Activated CD8-positive, alpha-beta T cell treated with anti-CD3 and anti-CD28 coated beads, Interleukin-2, amount 10 ng/mL, durations not matched to agents 7 days and 5 days (primary cell): ENCODE data around the gene RERE. TPM values are rescaled to one million over a fixed set of nuclear protein-coding genes. Genes with fewer than 3 reads are reported as not detected.
"Not testable (repeated sequence)": the region's sequence is repeated elsewhere in the genome, so short reads cannot be mapped to it uniquely, and the experiment has no call there.

Experiments used
- ATAC-seq: fragments of 150-1000 bp; cut with Tn5 transposase; one replicate; pipeline ENCODE4 v1.10.0; 2021; ENCODE audit warnings: moderate library complexity
- CTCF ChIA-PET: fragments of 350-600 bp; sonication (Branson Sonifier 250); formaldehyde crosslinking; loops from one replicate; lab custom pipeline; 2021; ENCODE audit warnings: antibody characterized with exemption; lab: Charles Lee
- POLR2A ChIA-PET: fragments of 350-600 bp; sonication (Branson Sonifier 250); formaldehyde crosslinking; loops from one replicate; lab custom pipeline; 2021; ENCODE audit warnings: antibody characterized with exemption; lab: Charles Lee
- DNase-seq: peaks from one replicate; pipeline ENCODE4 v3.0.0-alpha.2; 2020
- H3K27ac Mint-ChIP-seq: one replicate; pipeline ENCODE4 v1.8.0; 2021; ENCODE audit warnings: mild to moderate bottlenecking, mixed read lengths
- H3K27me3 Mint-ChIP-seq: one replicate; pipeline ENCODE4 v1.8.0; 2021; ENCODE audit warnings: low read depth, mixed read lengths
- H3K36me3 Mint-ChIP-seq: one replicate; pipeline ENCODE4 v1.8.0; 2021; ENCODE audit warnings: low read depth, mixed read lengths
- H3K4me1 Mint-ChIP-seq: one replicate; pipeline ENCODE4 v1.8.0; 2021; ENCODE audit warnings: low read depth, mixed read lengths
- H3K4me3 Mint-ChIP-seq: one replicate; pipeline ENCODE4 v1.8.0; 2021; ENCODE audit warnings: mild to moderate bottlenecking, mixed read lengths
- H3K9me3 Mint-ChIP-seq: one replicate; pipeline ENCODE4 v1.8.0; 2022; ENCODE audit warnings: mixed read lengths; ENCODE audit not compliant: insufficient read depth
- total RNA-seq, 2 experiments: library from RNA; stranded (reverse); gene quantifications; one replicate each; pipeline ENCODE4 v1.2.3, GENCODE V29; 2021

The RERE gene
- total RNA-seq, 2 experiments from 2014 or later, result 37.4 to 44.7 TPM

GRCh38 chr1:8794605-8795004, 22.8 kb downstream of the RERE start:
- Mint-ChIP-seq H3K36me3 (no peaks in the 10 kb centered on the region), H3K4me1 (no peaks in the 10 kb centered on the region), H3K4me3 (no peak overlapping the region), H3K27me3 (no peaks in the 10 kb centered on the region), H3K27ac (no peak overlapping the region), H3K9me3 (no peaks in the 10 kb centered on the region)
- CTCF ChIA-PET, result interaction anchor here (0.9 kb wide), 1 partner anchor 55 kb away, joined by 4 read pairs; no protein-coding TSS in a partner anchor
- POLR2A ChIA-PET, result no interaction called here
- ATAC-seq, result no peak
- DNase-seq, result peak; percentile 20

- Mint-ChIP-seq H3K27me3 (no peaks in the 10 kb centered on the region), H3K36me3 (no peaks in the 10 kb centered on the region), H3K4me1 (no peaks in the 10 kb centered on the region), H3K9me3 (no peaks in the 10 kb centered on the region), H3K27ac (no peak overlapping the region), H3K4me3 (no peak overlapping the region)
- ChIA-PET CTCF (interaction anchor here (1.0 to 1.5 kb wide), 3 partner anchors 57 to 230 kb away, joined by 3 to 5 read pairs (median 3); no protein-coding TSS in a partner anchor), POLR2A (no interaction called here)
- DNase-seq, result no peak
- ATAC-seq, result no peak
Measured at GRCh38 chr1:8791819-8792218, 25.6 kb downstream of the RERE start.

- ATAC-seq (no peak), DNase-seq (peak; percentile 3)
- ChIA-PET POLR2A (no interaction called here), CTCF (interaction anchor here (1.5 kb wide), 1 partner anchor 58 kb away, joined by 5 read pairs; no protein-coding TSS in a partner anchor)
- Mint-ChIP-seq H3K36me3 (no peaks in the 10 kb centered on the region), H3K4me1 (no peaks in the 10 kb centered on the region), H3K27ac (no peak overlapping the region), H3K9me3 (no peaks in the 10 kb centered on the region), H3K4me3 (no peak overlapping the region), H3K27me3 (no peaks in the 10 kb centered on the region)
Measured at GRCh38 chr1:8790987-8791386, 26.5 kb downstream of the RERE start.

- H3K27ac Mint-ChIP-seq, result no peak overlapping the region
- H3K4me3 Mint-ChIP-seq, result no peak overlapping the region
- DNase-seq (no peak), ATAC-seq (no peak)
- H3K36me3 Mint-ChIP-seq, result no peaks in the 10 kb centered on the region
- H3K9me3 Mint-ChIP-seq, result no peaks in the 10 kb centered on the region
- ChIA-PET POLR2A (no interaction called here), CTCF (interaction anchor here (1.2 kb wide), 1 partner anchor 25 kb away, joined by 3 read pairs; no protein-coding TSS in a partner anchor)
- no peaks in the 10 kb centered on the region for H3K4me1 Mint-ChIP-seq
- no peaks in the 10 kb centered on the region for H3K27me3 Mint-ChIP-seq
Measured at GRCh38 chr1:8790478-8790877, 27.0 kb downstream of the RERE start.

- Mint-ChIP-seq H3K27me3 (no peaks in the 10 kb centered on the region), H3K4me1 (no peaks in the 10 kb centered on the region), H3K4me3 (no peak overlapping the region), H3K36me3 (no peaks in the 10 kb centered on the region), H3K9me3 (no peaks in the 10 kb centered on the region), H3K27ac (no peak overlapping the region)
- ChIA-PET POLR2A (no interaction called here), CTCF (interaction anchor here (1.2 kb wide), 1 partner anchor 26 kb away, joined by 3 read pairs; no protein-coding TSS in a partner anchor)
- ATAC-seq (no peak), DNase-seq (no peak)
Measured at GRCh38 chr1:8789314-8790214, 27.9 kb downstream of the RERE start.

GRCh38 chr1:8787218-8787617, 30.2 kb downstream of the RERE start:
- ATAC-seq, result no peak
- ChIA-PET POLR2A (no interaction called here), CTCF (interaction anchor here (1.6 kb wide), 2 partner anchors 13 to 26 kb away, joined by 3 read pairs; no protein-coding TSS in a partner anchor)
- Mint-ChIP-seq H3K4me1 (no peaks in the 10 kb centered on the region), H3K4me3 (no peak overlapping the region), H3K9me3 (no peaks in the 10 kb centered on the region), H3K27me3 (no peaks in the 10 kb centered on the region), H3K36me3 (no peaks in the 10 kb centered on the region), H3K27ac (no peak overlapping the region)
- no peak for DNase-seq

- H3K36me3 Mint-ChIP-seq, H3K27me3 Mint-ChIP-seq, DNase-seq, H3K27ac Mint-ChIP-seq, H3K4me1 Mint-ChIP-seq, H3K4me3 Mint-ChIP-seq, H3K9me3 Mint-ChIP-seq, POLR2A ChIA-PET, ATAC-seq: not testable (repeated sequence)
- CTCF ChIA-PET, result interaction anchor here (1.6 kb wide), 2 partner anchors 12 to 27 kb away, joined by 3 read pairs; no protein-coding TSS in a partner anchor
Measured at GRCh38 chr1:8786204-8786603, 31.2 kb downstream of the RERE start.

- Mint-ChIP-seq H3K4me1 (peaks cover 7% of the 10 kb centered on the region), H3K4me3 (no peak overlapping the region), H3K9me3 (no peaks in the 10 kb centered on the region), H3K27ac (no peak overlapping the region), H3K36me3 (no peaks in the 10 kb centered on the region), H3K27me3 (no peaks in the 10 kb centered on the region)
- ChIA-PET POLR2A (no interaction called here), CTCF (interaction anchor here (1.3 kb wide), 1 partner anchor 222 kb away, joined by 3 read pairs; no protein-coding TSS in a partner anchor)
- no peak for ATAC-seq
- no peak for DNase-seq
Measured at GRCh38 chr1:8782955-8783354, 34.5 kb downstream of the RERE start.

- DNase-seq (no peak), ATAC-seq (no peak)
- H3K9me3 Mint-ChIP-seq, result no peaks in the 10 kb centered on the region
- H3K4me1 Mint-ChIP-seq, result peaks cover 7% of the 10 kb centered on the region
- H3K27ac Mint-ChIP-seq, result no peak overlapping the region
- H3K36me3 Mint-ChIP-seq, result no peaks in the 10 kb centered on the region
- POLR2A ChIA-PET, result no interaction called here
- CTCF ChIA-PET, result interaction anchor here (1.0 to 1.3 kb wide), 2 partner anchors 55 to 223 kb away, joined by 3 read pairs; no protein-coding TSS in a partner anchor
- H3K4me3 Mint-ChIP-seq, result no peak overlapping the region
- no peaks in the 10 kb centered on the region for H3K27me3 Mint-ChIP-seq
Measured at GRCh38 chr1:8782001-8782620, 35.3 kb downstream of the RERE start.

- Mint-ChIP-seq H3K9me3 (no peaks in the 10 kb centered on the region), H3K27ac (no peak overlapping the region), H3K27me3 (no peaks in the 10 kb centered on the region), H3K4me3 (no peak overlapping the region), H3K4me1 (peaks cover 7% of the 10 kb centered on the region), H3K36me3 (no peaks in the 10 kb centered on the region)
- DNase-seq (no peak), ATAC-seq (no peak)
- ChIA-PET POLR2A (interaction anchor here (0.6 to 0.7 kb wide), 2 partner anchors 28 to 97 kb away, joined by 4 to 5 read pairs; no protein-coding TSS in a partner anchor), CTCF (interaction anchor here (1.1 kb wide), 1 partner anchor 10 kb away, joined by 3 read pairs; no protein-coding TSS in a partner anchor)
Measured at GRCh38 chr1:8780405-8780804, 37.0 kb downstream of the RERE start.

GRCh38 chr1:8777867-8778266, 39.6 kb downstream of the RERE start:
- POLR2A ChIA-PET, result no interaction called here
- ATAC-seq, result no peak
- Mint-ChIP-seq H3K4me3 (no peak overlapping the region), H3K27me3 (no peaks in the 10 kb centered on the region), H3K4me1 (peaks cover 7% of the 10 kb centered on the region), H3K9me3 (no peaks in the 10 kb centered on the region), H3K27ac (no peak overlapping the region), H3K36me3 (no peaks in the 10 kb centered on the region)
- CTCF ChIA-PET, result no interaction called here
- DNase-seq, result no peak
